G401 (cell line): Measurements from ENCODE around the gene TAAR2. TPM values are rescaled to one million over a fixed set of nuclear protein-coding genes. Genes with fewer than 3 reads are reported as not detected.
A peak's percentile ranks its signal among the peaks of the same experiment; 100 is the strongest.
"Not testable (repeated sequence)": the region's sequence is repeated elsewhere in the genome, so short reads cannot be mapped to it uniquely, and the experiment has no call there.

Source experiments
- DNase-seq: peaks from one replicate; pipeline ENCODE4 v3.0.0-alpha.2; 2015; ENCODE audit warnings: low spot score
- in situ Hi-C: cut with HindIII; loops from 2 replicates; pipeline ENCODE4 v1.10.0; 2016; ENCODE audit warnings: low sequenced_read_pairs, mixed read lengths
- total RNA-seq: library from RNA; depleted of rRNA; stranded (reverse); fragments of >200 nt; shearing (Covaris generic); gene quantifications from 2 replicates; pipeline ENCODE4 v1.2.3, GENCODE V29; 2014; rRNA removed

The TAAR2 gene, protein sequence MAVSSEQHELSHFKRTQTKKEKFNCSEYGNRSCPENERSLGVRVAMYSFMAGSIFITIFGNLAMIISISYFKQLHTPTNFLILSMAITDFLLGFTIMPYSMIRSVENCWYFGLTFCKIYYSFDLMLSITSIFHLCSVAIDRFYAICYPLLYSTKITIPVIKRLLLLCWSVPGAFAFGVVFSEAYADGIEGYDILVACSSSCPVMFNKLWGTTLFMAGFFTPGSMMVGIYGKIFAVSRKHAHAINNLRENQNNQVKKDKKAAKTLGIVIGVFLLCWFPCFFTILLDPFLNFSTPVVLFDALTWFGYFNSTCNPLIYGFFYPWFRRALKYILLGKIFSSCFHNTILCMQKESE
- total RNA-seq: not detected in 2 replicates

DNA sequence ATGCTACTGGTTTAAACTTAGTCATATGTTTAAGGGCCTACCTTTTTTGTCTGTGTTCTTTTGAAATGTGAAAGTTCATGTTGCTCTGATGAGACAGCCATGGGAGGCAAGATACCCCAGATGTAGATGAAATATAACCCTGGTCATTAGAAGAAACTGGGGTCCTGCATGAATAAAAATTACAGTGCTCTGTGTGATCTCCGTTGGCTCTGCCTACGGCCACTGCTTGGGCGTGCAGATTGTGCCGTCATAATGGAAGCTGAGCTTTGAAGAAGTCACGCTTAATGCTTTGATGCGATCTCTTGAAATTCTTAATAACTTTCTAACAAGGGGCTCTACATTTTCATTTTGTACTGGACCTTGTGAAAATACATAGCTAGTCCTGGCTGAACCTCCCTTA, at the start of gene TAAR2:
TAAR2 (minus strand) TSS at position 101 of the 400 bp plus-strand sequence; CDS start at position 101, 0 bp downstream.
- DNase-seq: no peak
- in situ Hi-C loops: no loop called here

GRCh38 chr6:132673376-132674094, 49.5 kb upstream of the TAAR2 start:
- in situ Hi-C loops: no loop called here
- DNase-seq: no peak

DNA sequence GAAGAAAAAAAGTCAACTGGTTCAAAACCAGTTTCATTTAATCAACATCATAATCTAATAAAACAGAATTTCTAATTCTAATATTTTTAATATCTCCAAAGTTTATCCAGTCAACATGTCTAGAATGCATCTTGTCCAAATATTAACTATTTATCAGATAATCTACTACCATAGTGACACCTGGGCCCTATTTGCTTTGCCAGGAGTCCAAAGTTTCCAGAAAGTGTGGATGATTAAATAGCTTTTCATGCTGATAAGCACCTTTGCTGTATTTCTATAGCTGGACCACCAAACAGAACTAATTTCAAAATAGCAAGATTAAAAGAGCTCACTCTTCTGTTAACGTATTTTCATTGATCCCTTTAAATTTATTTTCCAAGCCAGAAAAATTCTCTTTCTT, 47.2 kb upstream of the TAAR2 start:
- DNase-seq: no peak
- in situ Hi-C loops: no loop called here

DNA sequence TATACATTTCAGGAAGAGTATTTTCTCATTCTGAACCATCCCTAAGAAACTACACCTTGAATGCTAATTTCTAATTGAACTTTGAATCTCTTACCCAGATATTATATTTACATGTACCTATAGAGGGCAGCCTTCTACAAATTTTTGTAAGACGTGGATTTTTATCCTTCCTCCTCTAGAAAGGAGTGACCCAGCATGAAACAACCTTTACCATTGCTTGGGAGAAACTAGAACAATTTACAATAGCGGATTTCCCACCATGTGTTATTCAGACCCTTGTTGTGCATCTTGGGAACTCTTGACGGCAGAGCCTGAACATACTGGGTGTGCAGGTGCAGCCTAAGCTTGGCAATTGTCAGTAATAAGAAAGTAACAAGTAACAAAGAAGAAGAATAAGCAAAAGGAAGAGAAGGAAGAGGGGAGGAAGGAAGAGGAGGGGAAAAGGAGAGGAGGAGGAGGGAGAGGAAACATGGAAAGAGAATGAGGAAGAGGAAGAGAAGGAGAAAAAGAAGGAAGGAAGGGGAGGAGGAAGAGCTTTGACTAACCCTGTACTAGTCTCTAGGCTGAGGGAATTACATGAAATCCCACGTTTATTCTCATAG, 45.7 kb upstream of the TAAR2 start:
- in situ Hi-C loops: no loop called here
- peak; percentile 15 for DNase-seq

GRCh38 chr6:132666118-132666517, 42.0 kb upstream of the TAAR2 start:
- in situ Hi-C loops: no loop called here
- no peak for DNase-seq

GRCh38 chr6:132664309-132665034, 40.4 kb upstream of the TAAR2 start:
- in situ Hi-C loops: no loop called here
- DNase-seq: no peak

DNA sequence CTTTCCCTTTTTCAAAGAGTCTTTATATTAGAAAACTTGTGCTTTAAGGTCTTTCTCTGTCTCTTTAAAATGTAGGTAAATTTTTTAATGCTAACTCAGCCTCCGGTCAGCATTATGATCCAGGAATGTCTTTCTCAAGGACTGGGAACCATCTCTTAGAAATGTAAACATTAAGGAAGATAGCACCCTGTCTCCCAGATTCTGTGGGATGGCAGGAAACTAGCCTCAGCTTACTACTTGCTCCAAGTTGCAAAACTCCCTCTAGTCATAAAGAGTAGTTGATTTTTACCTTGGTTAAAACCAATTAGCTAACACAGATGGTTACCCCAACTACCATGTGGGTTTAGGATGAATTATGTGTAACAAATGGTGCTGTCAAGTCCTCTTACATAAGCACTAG, 39.6 kb upstream of the TAAR2 start:
- in situ Hi-C loops: no loop called here
- no peak for DNase-seq

- in situ Hi-C loops: no loop called here
- DNase-seq: no peak
Observed at GRCh38 chr6:132661906-132662305, 37.8 kb upstream of the TAAR2 start.

- DNase-seq: no peak
- in situ Hi-C loops: no loop called here
Observed at GRCh38 chr6:132659082-132659481, 35.0 kb upstream of the TAAR2 start, which contains the start of gene TAAR1. TAAR1 (minus strand) TSS chr6:132659182; CDS start chr6:132646003, 13,179 bp downstream.

DNA sequence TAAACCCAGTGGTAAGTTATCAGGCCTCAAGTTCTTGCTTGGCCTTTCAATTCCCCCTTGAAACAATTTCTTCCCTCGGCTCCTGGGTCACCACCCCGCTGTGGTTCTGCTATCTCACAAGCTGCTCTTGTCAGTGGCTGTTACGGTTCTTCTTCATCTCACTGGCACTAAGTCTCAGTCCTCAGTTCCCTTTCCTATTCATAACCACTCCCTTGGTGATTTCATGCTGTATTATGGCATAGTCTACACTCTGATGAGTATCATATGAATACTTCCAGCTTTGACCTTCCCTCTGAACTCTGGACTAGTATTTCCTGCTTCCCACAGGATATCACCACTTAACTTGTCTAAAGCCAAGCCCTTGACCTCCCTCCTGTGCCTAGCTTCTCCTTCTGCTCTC, 27.0 kb upstream of the TAAR2 start:
- no peak for DNase-seq
- in situ Hi-C loops: no loop called here

DNA sequence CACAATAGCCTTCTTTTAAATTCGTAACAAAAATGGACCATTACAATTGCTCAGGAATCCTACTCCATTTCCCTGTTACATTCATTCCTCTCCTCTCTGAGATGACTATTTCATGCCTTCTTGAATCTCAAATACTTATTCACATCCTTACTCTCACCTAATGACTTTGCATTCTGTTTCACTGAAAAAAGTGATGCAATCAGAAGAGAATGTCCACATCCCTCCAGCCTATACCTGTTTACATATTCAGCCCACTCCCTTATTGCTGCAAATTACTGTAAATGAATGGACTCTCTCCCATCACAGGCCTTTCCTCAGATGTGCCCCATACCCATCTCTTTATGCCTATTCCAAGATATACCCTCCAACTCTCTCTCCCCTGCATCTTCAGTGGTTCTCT, 26.4 kb upstream of the TAAR2 start:
- no peak for DNase-seq
- in situ Hi-C loops: no loop called here

DNA sequence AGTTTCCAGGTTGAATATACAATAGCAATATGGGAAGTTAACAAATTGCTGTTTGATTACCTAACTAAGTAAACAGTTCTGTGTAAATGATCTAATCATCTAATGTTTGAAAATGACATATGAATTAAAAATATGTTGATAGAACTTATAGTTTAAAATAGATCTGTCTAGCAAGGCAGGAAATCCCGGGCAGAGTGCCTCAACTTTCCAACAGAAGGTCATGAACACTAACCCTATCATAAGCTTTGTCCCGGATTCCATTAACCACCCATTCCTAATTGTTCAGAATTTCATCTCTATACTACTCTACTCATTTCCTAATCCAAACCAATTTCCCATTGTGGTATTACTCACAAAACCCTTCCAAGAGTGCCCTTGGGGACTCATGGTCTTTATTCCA, 24.8 kb upstream of the TAAR2 start:
- in situ Hi-C loops: no loop called here
- no peak for DNase-seq

DNA sequence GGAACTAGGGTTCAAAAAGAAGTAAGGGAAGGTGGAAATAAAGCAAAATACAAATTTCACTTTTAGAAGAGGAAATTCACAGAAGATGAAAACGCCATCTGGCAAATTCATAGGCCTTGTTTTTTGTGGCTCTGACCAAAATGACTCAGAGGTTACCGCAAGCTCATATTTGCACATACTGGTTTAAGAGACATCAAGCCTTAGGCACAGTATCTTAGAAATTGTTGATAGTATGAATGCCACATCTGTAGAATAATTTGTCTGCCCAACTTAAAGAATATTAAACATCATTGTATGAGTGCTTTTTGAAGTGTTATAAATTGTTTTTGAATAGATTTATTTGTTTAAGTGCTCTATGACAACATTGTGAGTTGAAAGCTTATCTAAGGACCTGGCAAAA, 24.3 kb upstream of the TAAR2 start:
- in situ Hi-C loops: no loop called here
- DNase-seq: no peak

- in situ Hi-C loops: no loop called here
- DNase-seq: no peak
Observed at GRCh38 chr6:132643547-132643946, 19.5 kb upstream of the TAAR2 start.

DNA sequence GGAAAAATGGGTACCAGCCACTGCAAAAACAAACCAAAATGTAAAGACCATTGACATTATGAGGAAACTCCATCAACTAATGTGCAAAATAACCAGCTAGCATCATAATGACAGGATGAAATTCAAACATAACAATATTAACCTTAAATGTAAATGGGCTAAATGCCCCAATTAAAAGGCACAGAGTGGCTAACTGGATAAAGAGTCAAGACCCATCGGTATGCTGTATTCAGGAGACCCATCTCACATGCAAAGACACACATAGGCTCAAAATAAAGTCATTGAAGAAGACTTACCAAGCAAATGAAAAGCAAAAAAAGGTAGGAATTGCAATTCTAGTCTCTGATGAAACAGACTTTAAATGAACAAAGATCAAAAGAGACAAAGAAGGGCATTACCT, 13.1 kb upstream of the TAAR2 start:
- in situ Hi-C loops, DNase-seq: not testable (repeated sequence)

DNA sequence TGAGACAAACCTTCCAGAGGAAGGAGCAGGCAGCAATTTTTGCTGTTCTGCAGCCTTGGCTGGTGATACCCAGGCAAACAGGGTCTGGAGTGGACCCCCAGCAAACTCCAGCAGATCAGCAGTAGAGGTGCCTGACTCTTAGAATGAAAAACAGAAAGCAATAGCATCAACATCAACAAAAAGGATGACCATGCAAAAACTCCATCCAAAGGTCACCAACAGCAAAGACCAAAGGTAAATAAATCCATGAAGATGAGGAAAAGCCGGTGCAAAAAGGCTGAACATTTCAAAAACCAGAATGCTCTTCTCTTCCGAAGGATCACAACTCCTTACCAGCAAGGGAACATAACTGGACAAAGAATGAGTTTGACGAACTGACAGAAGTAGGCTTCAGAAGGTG, 11.8 kb upstream of the TAAR2 start:
- in situ Hi-C loops, DNase-seq: not testable (repeated sequence)

DNA sequence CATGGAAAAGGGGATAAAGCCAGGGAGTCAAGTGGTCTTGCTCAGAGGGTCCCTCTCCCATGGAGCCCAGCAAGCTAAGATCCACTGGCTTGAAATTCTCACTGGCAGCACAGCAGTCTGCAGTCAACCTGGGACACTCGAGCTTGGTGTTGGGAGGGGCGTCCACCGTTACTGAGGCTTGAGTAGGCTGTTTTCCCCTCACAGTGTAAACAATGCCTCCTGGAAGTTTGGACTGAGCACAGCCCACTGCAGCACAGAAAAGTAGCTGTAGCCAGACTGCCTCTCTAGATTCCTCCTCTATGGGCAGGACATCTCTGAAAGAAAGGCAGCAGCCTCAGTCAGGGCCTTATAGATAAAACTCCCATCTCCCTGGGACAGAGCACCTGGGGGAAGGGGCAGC, 11.2 kb upstream of the TAAR2 start:
- DNase-seq, in situ Hi-C loops: not testable (repeated sequence)

GRCh38 chr6:132634796-132635195, 10.7 kb upstream of the TAAR2 start:
- DNase-seq: no peak
- in situ Hi-C loops: no loop called here

- no peak for DNase-seq
- in situ Hi-C loops: no loop called here
Observed at GRCh38 chr6:132633362-132633761, 9.3 kb upstream of the TAAR2 start.
